Astrocyte (in vitro differentiated cells and primary cell): Measurements from ENCODE around the gene NLGN1. TPM values are rescaled to one million over a fixed set of nuclear protein-coding genes. Genes with fewer than 3 reads are reported as not detected.

Experiments
- DNase-seq: peaks from one replicate; pipeline ENCODE4 v3.0.0-alpha.2; 2010; ENCODE audit warnings: low read depth
- FAIRE-seq: peaks from 2 replicates; lab custom pipeline; 2011; peaks lifted over from hg19 to GRCh38; lab: Jason Lieb, UNC
- H2AFZ ChIP-seq: 2 replicates; pipeline ENCODE4 v1.6.0; 2012; ENCODE audit warnings: low read depth, low read length, inconsistent platforms
- H3K27ac ChIP-seq: 2 replicates; pipeline ENCODE4 v1.5.1; 2011; ENCODE audit warnings: low read depth, low read length, inconsistent platforms
- H3K27me3 ChIP-seq: 2 replicates; pipeline ENCODE4 v1.6.0; 2011; ENCODE audit warnings: low read length, inconsistent platforms; ENCODE audit not compliant: insufficient read depth
- H3K36me3 ChIP-seq: 2 replicates; pipeline ENCODE4 v1.5.1; 2011; ENCODE audit warnings: low read length, inconsistent platforms; ENCODE audit not compliant: insufficient read depth
- H3K4me1 ChIP-seq: 2 replicates; pipeline ENCODE4 v1.5.1; 2011; ENCODE audit warnings: low read length, inconsistent platforms; ENCODE audit not compliant: insufficient read depth
- H3K4me2 ChIP-seq: 2 replicates; pipeline ENCODE4 v1.6.0; 2012; ENCODE audit warnings: low read length, inconsistent platforms
- H3K4me3 ChIP-seq: 2 replicates; pipeline ENCODE4 v1.5.1; 2011; ENCODE audit warnings: low read depth, mild to moderate bottlenecking, low read length, inconsistent platforms; ENCODE audit not compliant: insufficient read depth
- H3K79me2 ChIP-seq: 2 replicates; pipeline ENCODE4 v1.6.0; 2012; ENCODE audit warnings: mild to moderate bottlenecking, low read length, inconsistent platforms; ENCODE audit not compliant: insufficient read depth
- H3K9ac ChIP-seq: 2 replicates; pipeline ENCODE4 v1.6.0; 2012; ENCODE audit warnings: mild to moderate bottlenecking, low read length, inconsistent platforms
- H3K9me3 ChIP-seq: 2 replicates; pipeline ENCODE4 v1.5.1; 2012; ENCODE audit warnings: low read depth, mild to moderate bottlenecking, low read length, inconsistent platforms; ENCODE audit not compliant: insufficient read depth
- H4K20me1 ChIP-seq: 2 replicates; pipeline ENCODE4 v1.6.0; 2012; ENCODE audit warnings: low read length, inconsistent platforms; ENCODE audit not compliant: insufficient read depth
- H3K27ac Mint-ChIP-seq: one replicate; pipeline ENCODE4 v1.8.0; 2021; ENCODE audit warnings: mild to moderate bottlenecking, mixed read lengths; ENCODE audit not compliant: unreplicated experiment
- H3K27me3 Mint-ChIP-seq: one replicate; pipeline ENCODE4 v1.8.0; 2021; ENCODE audit warnings: low read depth, mixed read lengths; ENCODE audit not compliant: unreplicated experiment
- H3K36me3 Mint-ChIP-seq: one replicate; pipeline ENCODE4 v1.8.0; 2021; ENCODE audit warnings: low read depth, mixed read lengths; ENCODE audit not compliant: unreplicated experiment
- H3K4me1 Mint-ChIP-seq: one replicate; pipeline ENCODE4 v1.8.0; 2021; ENCODE audit warnings: low read depth, mixed read lengths; ENCODE audit not compliant: unreplicated experiment
- H3K4me3 Mint-ChIP-seq: one replicate; pipeline ENCODE4 v1.8.0; 2021; ENCODE audit warnings: mild to moderate bottlenecking, moderate library complexity, mixed read lengths; ENCODE audit not compliant: unreplicated experiment
- H3K9me3 Mint-ChIP-seq: one replicate; pipeline ENCODE4 v1.8.0; 2021; ENCODE audit warnings: mild to moderate bottlenecking, mixed read lengths; ENCODE audit not compliant: unreplicated experiment
- CTCF ChIP-seq: IDR thresholded peaks from 2 replicates; pipeline ENCODE4 v1.5.1; 2011; ENCODE audit warnings: low read depth, mild to moderate bottlenecking, inconsistent platforms, low read length, moderate library complexity; ENCODE audit not compliant: insufficient read depth
- EZH2 ChIP-seq: IDR thresholded peaks from 2 replicates; pipeline ENCODE4 v1.6.1; 2012; ENCODE audit warnings: mild to moderate bottlenecking, low read length, inconsistent platforms; ENCODE audit not compliant: insufficient read depth
- total RNA-seq: library from RNA; stranded (reverse); gene quantifications from 2 replicates; pipeline ENCODE4 v1.2.1, GENCODE V29; 2021

Gene NLGN1
- total RNA-seq, 1 donor from 2014 or later, result 1.2 TPM

DNA sequence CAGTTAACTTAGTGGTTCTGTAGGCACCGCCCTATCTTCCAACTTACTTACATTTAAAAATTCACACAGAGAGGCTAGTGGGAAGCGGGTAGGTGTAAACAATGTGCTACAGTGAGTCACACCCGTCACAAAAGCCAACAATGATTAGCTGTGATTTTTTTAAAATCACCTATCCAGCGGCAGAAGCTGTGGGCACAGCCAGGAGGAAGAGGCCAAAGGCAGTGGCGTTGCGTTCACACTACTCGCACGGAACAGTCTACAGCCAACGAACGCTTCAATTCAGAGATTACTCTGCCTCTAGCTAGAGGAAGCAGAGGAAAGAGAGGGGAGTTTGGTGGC, 2.5 kb upstream of the NLGN1 start:
- Histone ChIP-seq H3K9ac (peak overlapping the region; percentile 82), H3K36me3 (no peaks in the 10 kb centered on the region), H3K27ac (peak overlapping the region; percentile 83), H2AFZ (peak overlapping the region; percentile 87), H3K27me3 (peaks cover 3% of the 10 kb centered on the region), H3K9me3 (no peaks in the 10 kb centered on the region), H3K4me1 (peaks cover 12% of the 10 kb centered on the region), H3K4me3 (peak overlapping the region; percentile 75), H3K4me2 (peak overlapping the region; percentile 94), H3K79me2 (no peaks in the 10 kb centered on the region), H4K20me1 (no peaks in the 10 kb centered on the region)
- DNase-seq (no peak), FAIRE-seq (no peak)
- H3K36me3 Mint-ChIP-seq, result no peaks in the 10 kb centered on the region
- TF ChIP-seq CTCF (no peak), EZH2 (no peak)
- H3K27me3 Mint-ChIP-seq, result peaks cover 2% of the 10 kb centered on the region
- peak overlapping the region; percentile 80 for H3K27ac Mint-ChIP-seq
- H3K4me1 Mint-ChIP-seq, result peaks cover 5% of the 10 kb centered on the region
- no peaks in the 10 kb centered on the region for H3K9me3 Mint-ChIP-seq
- H3K4me3 Mint-ChIP-seq, result peak overlapping the region; percentile 91

GRCh38 chr3:173395412-173396181, 1.9 kb upstream of the NLGN1 start:
- Histone ChIP-seq H3K27me3 (peaks cover 3% of the 10 kb centered on the region), H3K9ac (peak overlapping the region; percentile 82)

More at GRCh38 chr3:173395412-173396181, 1.9 kb upstream of the NLGN1 start:
- Mint-ChIP-seq H3K4me1 (peaks cover 5% of the 10 kb centered on the region), H3K4me3 (peak overlapping the region; percentile 91), H3K27me3 (peaks cover 2% of the 10 kb centered on the region), H3K36me3 (no peaks in the 10 kb centered on the region), H3K27ac (peak overlapping the region; percentile 80), H3K9me3 (no peaks in the 10 kb centered on the region)
- Histone ChIP-seq H3K27ac (peak overlapping the region; percentile 83), H3K4me2 (peak overlapping the region; percentile 94), H4K20me1 (no peaks in the 10 kb centered on the region), H3K79me2 (no peaks in the 10 kb centered on the region), H3K4me3 (peak overlapping the region; percentile 75), H2AFZ (peak overlapping the region; percentile 87), H3K9me3 (no peaks in the 10 kb centered on the region), H3K36me3 (no peaks in the 10 kb centered on the region), H3K4me1 (peaks cover 12% of the 10 kb centered on the region)
- DNase-seq, result peak; percentile 85
- peak; percentile 40 for TF ChIP-seq EZH2
- TF ChIP-seq CTCF, result no peak
- no peak for FAIRE-seq
